NCI-H2196 treated with DMSO at 0.1 percent for 48 hours (cell line): ENCODE data around the gene MAGI2.
"Not testable (repeated sequence)": the region's sequence is repeated elsewhere in the genome, so short reads cannot be mapped to it uniquely, and the experiment has no call there.

ENCODE experiments used
- DNase-seq: peaks from one replicate; lab custom pipeline; 2025; ENCODE audit not compliant: unreplicated experiment; lab: John Stamatoyannopoulos, UW

The MAGI2 gene

GRCh38 chr7:78514634-78515033 lies 938.8 kb downstream of the MAGI2 start:
- no peak for DNase-seq

- no peak for DNase-seq
Observed at GRCh38 chr7:78510580-78511188, 942.8 kb downstream of the MAGI2 start.

DNA sequence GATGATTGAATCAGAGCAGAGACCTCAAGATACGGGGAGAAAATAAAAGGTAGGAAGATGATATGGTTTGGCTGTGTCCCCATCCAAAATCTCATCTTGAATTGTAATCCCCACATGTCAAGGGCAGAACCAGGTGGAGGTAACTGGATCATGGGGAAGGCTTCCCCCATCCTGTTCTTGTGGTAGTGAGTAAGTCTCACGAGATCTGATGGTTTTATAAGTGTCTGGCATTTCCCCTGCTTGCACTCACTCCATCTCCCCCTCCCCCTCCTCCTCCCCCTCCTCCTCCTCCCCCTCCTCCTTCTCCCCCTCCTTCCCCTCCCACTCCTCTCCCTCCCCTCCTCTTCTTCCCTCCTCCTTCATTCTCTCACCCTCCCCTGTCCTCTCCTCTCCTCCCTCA lies 950.2 kb downstream of the MAGI2 start:
- not testable (repeated sequence) for DNase-seq

- no peak for DNase-seq
Observed at GRCh38 chr7:78501064-78501463, 952.4 kb downstream of the MAGI2 start.

DNA sequence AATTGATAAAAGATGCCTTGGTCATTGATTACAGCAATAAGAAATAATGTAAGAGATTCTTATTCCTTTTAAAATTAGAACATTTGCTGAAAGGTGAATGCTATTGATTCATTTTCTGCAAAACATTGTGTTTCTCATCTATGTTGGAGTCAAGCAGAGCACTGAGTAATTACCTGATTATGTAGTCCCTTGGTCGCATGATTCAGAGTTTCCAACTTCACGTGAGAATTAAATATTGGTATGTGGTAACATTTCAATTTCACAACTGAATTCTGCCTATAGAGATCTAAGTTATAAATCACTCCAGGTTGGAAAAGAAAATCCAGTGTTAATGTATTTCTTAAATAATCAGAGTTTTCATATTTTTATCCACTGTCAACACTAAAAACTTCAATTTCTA lies 953.5 kb downstream of the MAGI2 start:
- no peak for DNase-seq

GRCh38 chr7:78499283-78499682 lies 954.2 kb downstream of the MAGI2 start:
- no peak for DNase-seq

GRCh38 chr7:78497728-78498427 lies 955.6 kb downstream of the MAGI2 start:
- no peak for DNase-seq

DNA sequence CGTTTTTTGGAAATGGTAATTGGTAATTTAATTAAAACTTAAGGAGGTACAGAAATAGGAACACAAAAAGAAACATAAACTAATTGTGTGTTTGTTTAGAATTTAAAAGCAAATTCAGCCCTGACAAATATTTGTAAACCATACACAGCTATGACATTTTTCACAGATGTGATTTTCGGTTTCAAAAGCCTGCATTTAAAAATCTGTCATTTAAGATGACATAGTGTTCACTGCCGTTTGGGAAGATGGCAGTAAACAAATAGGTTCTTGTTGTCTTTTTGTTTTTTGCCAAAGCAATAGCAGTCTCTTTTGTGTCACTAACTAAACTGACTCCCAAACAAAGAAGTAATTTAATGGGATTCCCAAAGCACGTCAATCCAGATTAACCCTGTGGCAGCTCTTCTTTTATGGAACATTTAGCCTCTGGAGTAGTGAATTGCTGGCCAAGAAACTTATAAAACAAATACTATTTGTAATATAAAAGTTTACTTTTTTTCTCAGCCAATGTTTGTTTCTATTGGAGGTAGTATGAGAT lies 957.3 kb downstream of the MAGI2 start:
- no peak for DNase-seq

GRCh38 chr7:78493401-78493800 lies 960.1 kb downstream of the MAGI2 start:
- no peak for DNase-seq

DNA sequence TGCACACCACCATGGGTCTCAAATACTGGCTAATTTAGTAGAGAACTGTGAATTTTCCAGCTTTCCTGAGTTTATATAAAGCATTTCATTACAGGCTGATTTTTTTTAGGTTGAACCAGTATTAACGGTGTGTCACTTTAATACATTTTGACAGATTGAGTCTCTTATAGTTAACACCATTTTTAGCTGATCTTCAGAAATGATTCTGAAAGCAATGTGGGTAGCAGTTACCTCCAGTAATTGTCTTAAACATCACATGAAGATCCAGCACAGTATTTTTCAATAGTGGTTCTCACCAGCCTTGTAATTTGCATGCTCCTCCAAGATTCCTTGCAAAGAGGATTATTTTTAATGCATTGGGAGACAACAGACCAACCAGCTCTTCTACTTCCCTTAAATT lies 961.3 kb downstream of the MAGI2 start:
- no peak for DNase-seq

DNA sequence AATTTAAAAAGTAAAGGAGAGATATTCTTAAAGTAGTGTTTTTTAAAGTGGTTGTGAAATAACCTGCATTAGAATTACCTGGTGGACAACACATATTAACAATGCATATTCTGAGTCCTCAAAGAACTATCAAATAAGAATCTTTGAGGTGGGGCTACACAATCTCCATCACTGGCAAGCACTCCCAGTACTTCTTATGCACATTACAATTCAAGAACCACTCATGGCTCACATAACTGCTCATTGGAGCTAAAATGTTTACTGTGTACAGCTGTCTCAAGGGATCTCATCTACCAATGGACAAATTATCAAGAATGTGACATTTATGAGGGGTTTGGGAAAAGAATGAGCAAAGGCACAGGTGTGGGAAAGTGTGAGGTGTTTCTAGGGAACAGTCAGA lies 962.9 kb downstream of the MAGI2 start:
- no peak for DNase-seq

DNA sequence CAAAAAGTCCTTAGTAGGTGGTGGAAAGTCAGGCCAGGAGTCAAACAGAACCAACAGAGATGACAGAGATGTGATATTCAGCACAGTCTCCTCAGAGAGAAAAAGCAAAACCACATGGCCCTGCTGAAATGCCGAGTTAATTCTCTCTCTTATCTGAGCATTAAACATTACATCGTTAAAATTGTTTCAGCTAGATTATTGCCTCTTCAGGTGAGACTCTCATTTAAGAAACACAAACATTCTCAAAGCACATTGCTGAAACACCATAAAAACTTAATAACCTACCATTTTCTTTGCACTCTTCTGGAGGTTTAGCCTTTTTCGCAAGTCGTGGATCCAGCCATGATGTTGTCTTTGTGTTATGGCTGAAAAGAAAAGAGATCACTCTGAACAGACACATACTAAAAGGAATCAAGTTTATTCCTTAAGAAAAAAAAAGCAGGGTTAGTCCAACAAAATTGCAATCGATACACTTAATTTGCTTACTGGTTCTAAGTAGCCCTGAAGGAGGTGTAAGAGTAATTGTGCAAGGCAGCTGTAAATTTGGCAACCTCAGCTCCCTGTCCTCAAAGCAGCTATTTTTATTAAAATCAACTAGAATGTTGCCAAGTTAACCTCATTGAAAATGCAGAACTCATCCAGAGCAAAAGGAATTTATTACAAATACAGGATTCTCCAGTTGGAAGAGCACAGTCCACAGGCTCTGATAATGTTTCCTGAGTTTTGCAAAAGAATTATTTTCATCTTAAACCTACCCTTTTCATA lies 963.8 kb downstream of the MAGI2 start:
- DNase-seq, result no peak

DNA sequence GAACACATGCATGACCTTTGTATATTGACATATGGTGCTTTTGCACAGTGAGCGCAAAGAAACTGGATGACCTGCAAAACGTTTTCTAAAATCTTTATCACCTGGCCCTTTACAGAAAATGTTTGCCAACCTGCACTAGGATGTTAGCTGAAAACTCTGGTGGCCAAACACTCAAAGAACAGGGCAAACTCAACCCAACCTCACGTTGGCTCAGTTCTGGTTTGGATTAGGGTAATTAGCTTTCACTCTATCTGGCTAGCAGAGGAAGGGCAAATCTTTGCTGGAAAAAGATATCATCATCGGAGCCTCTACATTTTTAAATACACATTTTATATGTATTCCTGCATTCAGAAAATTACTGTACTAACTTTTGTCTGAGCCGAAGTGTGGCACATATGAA lies 966.0 kb downstream of the MAGI2 start:
- no peak for DNase-seq

DNA sequence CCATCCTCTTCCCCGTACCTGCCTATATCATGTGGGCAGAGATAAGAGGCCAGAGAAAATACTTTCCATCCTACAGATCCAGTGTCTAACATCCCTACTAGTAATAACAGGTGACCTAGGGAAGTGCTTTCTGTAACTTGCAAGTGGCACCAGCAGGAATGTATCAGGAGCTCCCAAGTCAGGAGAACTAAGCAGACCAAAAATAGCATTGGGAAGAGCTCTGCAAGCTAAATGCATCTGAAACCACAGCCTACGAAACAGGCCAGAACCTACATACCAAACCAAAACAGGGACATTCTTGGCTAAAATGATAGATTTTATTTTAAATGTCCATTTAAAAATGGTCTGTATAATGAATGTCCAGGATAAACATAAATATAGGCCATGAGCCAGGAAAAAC lies 974.1 kb downstream of the MAGI2 start:
- DNase-seq, result no peak

DNA sequence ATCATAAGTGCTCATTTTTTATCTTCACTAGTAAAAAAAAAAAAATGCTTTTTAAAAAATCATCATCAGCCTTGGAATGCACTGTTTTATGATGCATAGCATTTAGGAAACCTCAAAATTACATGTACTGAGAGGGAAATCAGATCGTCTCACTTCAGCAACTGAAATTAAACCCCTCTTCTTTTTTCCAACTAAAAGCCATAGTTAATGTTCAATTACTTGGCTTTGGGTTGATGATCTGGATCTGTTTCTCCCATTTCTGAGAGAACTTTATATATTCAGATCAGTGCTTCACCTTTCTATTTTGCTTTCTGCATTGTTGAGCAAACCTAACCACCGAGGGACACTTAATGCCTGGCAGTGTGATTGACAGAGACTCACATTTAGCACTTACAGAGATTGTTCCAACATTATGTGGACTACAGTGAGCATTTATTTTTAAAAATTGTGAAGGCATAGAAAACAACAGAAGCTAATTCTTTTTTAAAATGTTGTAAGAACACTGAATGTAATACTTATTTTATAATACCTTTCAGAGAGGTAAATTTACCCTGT lies 976.5 kb downstream of the MAGI2 start:
- DNase-seq, result no peak

- no peak for DNase-seq
Observed at GRCh38 chr7:78473571-78474301, 979.7 kb downstream of the MAGI2 start.

GRCh38 chr7:78473021-78473420 lies 980.4 kb downstream of the MAGI2 start:
- no peak for DNase-seq

DNA sequence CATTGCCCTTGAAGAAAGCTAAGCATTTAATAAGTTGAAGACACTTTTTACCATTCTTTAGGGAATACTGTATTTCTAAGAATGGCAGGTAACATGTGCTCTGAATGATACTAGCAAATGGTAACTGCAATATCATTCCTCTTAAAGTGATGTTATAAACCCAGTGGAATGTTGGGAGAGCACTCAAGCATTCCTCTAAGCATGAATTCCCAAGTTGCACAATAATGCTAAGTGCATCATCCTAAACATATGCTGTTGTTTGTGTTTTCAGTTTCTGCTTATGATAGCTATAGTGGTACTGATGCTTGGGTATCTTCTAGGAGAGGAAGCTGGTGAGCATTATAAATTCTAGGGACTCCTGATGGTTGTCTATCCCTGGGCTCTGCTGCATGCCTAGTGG lies 980.9 kb downstream of the MAGI2 start:
- no peak for DNase-seq

DNA sequence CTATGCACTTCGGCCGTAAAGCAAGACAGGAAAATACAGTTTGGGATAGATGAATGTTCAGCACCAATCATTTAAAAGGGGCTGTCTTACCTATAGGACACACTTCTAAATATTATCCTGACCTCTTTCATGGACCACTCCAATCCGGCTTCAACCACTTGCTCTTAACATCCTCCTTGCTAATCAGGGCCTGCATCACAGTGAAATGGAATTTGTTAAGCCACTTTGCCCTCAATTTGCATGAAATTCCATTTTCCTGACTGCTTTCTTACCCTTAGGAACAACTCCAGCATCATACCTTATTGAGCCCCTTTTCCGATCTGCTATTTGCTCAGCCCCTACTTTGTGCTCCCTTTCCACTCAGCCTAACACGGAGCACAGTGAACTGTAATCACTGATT lies 987.6 kb downstream of the MAGI2 start:
- no peak for DNase-seq

DNA sequence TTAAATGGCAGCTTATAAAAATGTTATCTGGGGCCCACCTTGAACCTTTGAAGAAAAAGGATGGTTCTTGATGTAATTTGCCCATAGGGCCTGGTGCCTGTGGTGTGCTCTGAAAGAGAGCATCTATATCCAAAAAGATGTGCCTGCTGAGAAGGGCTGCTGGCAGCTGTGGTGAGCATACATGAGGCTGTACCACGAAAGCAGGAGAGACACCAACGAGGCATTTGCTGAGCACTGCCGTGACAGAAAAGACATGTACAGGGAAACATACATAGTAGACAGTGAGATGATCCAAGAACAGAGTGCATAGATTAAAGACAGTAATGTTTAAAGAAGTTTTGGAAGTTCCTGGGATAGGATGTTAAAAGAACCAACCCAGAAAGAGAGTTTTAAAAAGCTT lies 990.4 kb downstream of the MAGI2 start:
- no peak for DNase-seq

DNA sequence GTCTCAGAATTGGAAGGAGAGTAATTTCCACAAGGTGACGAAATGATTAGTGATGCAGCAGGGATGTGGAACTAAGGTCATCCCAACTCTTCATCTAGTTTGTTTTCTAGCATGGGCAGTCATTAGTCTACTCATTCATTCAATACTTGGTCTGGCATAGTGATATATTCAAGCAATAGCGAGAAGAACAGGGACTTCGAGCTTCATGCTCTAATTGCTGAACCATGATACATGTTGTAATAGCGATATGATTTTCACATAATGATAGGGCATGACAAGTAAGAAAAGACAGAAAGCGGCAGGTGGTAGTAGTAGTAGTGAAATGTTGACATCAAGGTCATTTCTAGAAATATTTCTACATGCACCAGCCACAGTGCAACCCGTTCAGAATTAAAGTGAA lies 1002.8 kb downstream of the MAGI2 start:
- no peak for DNase-seq
